GM12872 (cell line): ENCODE data around the gene LARP4B.

Experiments
- TF ChIP-seq, protein P1 (sequence below): IDR thresholded peaks from 3 replicates; pipeline ENCODE4 v1.5.1; 2011; ENCODE audit warnings: low read depth, mild to moderate bottlenecking, low read length, moderate library complexity; ENCODE audit not compliant: insufficient read depth

LARP4B gene

DNA sequence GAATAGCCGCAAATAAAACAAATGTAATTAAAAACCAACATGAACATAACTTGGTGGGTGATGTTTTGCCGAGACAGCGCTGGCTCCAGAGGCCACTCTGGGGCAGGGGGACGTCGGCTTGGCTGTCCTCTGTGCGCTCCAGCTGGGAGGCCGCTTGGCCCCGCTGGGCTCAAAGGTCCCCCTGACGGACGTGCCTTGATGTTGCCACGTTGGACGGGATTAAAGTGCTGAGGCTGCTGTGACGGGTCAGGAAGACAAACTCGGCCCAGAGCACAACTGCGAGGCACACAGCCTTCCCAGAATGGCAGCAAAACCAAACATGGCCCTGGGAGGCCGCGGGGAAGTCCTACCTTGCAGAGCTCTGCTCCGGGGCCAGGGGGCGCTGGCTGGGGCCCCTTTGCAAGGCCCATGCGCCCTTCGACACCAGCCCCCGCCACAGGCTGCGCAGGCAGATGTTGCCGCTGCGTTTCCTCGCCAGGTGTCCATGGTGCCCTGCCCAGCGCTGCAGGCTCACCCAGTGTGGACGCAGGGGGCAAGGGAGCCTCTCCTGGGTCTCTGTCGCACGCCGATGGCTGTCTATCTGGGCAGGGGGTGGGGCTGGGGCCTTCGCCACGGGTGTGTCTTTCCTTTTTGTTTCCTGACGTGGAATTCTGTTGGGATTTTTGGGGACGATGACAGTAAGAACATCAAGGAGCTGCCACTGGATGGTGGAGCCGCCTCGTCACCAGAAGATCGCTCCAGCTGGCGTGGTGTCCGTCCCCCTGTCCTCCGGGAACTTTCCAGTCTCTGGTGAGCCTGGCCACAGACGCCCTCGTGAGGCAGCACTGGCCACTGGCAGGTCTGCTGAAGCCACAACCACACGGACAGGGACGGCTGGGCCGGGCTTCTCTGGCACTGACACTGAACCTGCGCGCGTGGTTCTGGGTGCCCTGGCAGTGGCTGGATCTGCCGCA, 142.4 kb downstream of the LARP4B start:
- TF ChIP-seq, protein P1, sequence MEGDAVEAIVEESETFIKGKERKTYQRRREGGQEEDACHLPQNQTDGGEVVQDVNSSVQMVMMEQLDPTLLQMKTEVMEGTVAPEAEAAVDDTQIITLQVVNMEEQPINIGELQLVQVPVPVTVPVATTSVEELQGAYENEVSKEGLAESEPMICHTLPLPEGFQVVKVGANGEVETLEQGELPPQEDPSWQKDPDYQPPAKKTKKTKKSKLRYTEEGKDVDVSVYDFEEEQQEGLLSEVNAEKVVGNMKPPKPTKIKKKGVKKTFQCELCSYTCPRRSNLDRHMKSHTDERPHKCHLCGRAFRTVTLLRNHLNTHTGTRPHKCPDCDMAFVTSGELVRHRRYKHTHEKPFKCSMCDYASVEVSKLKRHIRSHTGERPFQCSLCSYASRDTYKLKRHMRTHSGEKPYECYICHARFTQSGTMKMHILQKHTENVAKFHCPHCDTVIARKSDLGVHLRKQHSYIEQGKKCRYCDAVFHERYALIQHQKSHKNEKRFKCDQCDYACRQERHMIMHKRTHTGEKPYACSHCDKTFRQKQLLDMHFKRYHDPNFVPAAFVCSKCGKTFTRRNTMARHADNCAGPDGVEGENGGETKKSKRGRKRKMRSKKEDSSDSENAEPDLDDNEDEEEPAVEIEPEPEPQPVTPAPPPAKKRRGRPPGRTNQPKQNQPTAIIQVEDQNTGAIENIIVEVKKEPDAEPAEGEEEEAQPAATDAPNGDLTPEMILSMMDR: peak; percentile 72

DNA sequence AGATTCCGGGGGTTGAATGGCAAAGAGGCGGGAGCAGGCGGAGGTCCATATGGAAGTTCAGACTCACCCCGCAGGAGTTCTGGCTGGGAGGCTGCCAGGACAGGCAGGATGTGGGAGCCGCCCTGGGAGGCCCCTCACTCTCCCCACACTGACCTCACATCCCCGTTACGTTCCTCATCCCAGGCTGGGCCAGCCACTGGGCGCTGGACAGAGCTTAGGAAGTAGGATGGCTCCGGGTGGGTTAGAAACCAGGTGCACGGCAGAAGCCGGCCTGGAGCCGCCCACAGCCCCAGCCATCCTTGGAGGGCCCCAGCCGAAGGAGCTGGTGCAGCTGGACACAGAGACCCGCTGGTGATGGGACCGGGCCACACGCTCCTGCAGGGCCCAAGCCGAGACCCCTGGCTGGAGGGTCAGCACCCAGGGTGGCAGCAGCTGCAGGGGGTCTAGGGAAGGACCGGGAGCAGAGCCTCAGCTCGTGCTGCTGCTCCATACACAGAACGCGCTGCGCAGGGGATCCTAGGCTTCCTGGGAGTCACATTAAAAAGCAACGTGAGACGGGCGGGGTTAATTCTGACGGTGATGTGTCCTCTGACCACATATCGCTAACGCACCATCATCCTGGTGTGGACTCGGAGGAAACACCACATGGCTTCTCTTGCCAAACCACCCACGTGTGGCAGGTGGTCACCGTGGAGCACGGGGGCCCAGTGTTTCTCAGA, 143.4 kb downstream of the LARP4B start:
- TF ChIP-seq, protein P1: no peak

DNA sequence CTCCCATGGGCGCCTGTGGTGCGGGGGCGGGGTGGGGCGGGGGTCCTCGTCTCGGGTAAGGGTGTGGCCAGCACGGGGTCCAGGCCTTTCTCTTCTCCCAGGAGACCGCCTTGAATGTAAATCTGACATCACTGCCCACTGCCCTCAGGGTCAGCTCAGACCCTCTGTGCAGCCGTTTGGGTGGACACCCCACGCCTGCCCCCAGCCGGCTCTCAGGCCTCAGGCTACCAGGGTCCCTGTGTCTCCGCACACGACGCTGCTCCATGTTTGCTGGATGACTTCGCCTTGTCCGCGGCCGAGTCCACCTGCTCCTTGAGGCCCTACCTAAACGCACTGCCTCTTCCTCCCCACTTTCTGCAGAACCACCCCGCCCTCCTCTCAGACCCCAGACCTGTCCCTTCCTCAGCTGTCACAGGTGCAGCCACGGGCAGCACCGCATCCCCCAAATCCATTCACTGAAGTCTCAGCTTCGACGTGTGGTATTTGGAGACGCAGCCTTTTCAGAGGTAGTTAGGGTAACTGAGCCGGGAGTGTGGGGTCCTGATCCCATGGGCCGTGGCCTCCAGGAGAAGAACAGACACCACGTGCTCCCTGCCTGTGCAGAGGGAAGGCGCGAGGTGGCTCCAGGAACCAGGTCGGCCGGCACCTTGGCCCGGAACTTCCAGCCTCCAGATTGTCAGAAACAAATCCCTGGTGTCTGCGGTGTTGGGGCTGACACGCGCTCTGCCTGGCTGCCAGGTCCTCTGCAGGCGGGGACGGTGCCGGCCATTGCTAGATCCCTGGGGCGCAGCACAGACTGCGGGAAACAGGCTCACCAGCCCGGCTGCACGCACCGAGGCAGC, 144.7 kb downstream of the LARP4B start:
- TF ChIP-seq, protein P1: no peak

DNA sequence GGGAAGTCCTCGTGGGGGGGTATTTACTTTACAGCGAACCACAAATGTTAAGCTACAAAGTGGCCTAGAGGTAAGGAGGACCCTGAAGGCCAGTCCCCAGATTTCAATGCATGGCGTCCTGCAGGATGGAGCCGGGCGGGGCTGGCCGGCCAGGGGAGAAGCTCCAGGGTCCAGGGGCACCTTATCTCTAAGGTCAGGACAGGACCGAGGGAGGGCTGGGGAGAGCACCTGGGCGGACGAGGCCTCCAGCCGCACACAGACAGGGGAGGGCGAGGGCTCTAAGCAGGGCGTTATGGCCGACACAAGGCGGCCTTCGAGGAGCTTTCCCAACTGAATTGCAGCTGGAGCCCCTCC, 145.7 kb downstream of the LARP4B start:
- TF ChIP-seq, protein P1: no peak

DNA sequence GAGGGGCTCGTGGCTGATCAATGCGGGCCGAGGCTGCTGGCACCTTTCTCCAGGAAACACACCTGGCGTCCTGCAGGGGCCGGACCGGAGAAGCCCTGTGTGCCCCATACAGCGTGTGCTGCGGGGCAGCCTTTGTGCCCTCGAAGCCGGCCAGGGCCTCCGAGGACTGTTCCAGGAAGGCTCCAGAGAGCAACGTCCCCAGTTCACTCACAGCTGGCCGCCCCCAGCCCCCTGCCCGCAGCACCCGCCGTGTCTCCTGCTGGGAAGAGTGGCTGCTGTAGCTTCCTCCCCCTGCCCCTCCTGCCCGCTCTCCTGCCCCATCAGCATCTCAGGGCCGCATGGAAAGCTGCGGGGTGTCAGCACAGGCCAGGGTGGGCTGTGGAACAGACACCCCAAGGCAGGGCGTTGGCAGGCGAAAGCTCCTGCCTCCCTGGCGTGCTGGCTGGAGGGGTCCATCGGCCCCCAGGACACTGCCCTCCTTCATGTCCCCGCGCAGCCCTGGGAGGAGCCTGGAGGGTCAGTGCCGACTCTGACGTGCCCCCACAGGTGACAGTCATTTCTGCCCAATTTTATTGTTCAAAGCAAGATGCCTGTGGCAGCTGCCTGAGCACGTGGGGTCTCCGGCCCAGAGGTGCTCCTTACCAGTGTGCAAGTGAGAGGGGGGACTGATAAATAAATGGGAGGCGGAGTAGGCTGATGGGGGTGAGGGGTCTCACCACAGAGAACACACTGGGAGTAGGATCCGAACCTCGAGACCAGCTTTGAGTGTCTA, 146.2 kb downstream of the LARP4B start:
- TF ChIP-seq, protein P1: no peak

DNA sequence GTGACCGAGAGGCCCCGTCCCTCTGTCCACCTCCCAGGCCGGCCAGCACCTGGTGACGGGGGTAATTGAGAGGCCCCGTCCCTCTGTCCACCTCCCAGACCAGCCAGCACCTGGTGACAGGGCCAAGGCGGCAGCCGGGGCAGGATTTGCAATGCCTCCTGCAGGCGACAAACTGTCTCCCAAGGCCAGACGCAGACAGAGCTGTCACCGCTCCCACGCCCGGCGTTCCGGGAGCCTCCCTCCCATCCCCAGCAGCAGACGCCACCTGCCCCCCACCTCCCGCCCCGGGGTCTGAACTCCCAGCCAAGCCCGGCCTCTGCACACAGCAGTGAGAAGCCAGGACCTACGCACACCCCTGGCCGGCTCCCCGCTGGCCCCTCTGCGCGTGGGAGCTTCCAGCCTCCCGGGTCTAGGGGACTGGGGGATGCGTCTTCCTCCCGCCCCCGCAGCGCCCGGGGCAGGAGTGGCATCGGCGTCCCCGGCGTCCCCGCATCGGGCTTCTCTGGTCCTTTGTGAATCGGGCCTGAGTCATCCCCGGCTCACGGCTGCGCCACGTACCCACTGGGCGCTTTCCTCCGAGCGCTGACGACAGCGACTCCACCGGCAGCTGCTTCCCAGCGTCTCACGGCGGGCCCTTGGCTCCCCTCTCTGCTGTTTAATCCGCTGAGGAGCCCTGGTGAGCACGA, 147.0 kb downstream of the LARP4B start:
- TF ChIP-seq, protein P1: no peak
